Activated CD4-positive, alpha-beta T cell treated with anti-CD3 and anti-CD28 coated beads, Interleukin-2, amount 10 ng/mL, durations not matched to agents 7 days and 5 days (primary cell): ENCODE data around the gene MRPL43. TPM values are rescaled to one million over a fixed set of nuclear protein-coding genes. Genes with fewer than 3 reads are reported as not detected.
A peak's percentile ranks its signal among the peaks of the same experiment; 100 is the strongest.
"Not testable (repeated sequence)": the region's sequence is repeated elsewhere in the genome, so short reads cannot be mapped to it uniquely, and the experiment has no call there.

Experiments used
- CTCF ChIA-PET: fragments of 350-600 bp; sonication (Branson Sonifier 250); formaldehyde crosslinking; loops from one replicate; lab custom pipeline; 2021; ENCODE audit warnings: antibody characterized with exemption; lab: Charles Lee
- POLR2A ChIA-PET: fragments of 350-600 bp; sonication (Branson Sonifier 250); formaldehyde crosslinking; loops from one replicate; lab custom pipeline; 2021; ENCODE audit warnings: antibody characterized with exemption; lab: Charles Lee
- DNase-seq: peaks from one replicate; pipeline ENCODE4 v3.0.0-alpha.2; 2020
- H3K27ac Mint-ChIP-seq: one replicate; pipeline ENCODE4 v1.8.0; 2021; ENCODE audit warnings: mild to moderate bottlenecking, moderate library complexity, mixed read lengths
- H3K27me3 Mint-ChIP-seq: one replicate; pipeline ENCODE4 v1.8.0; 2021; ENCODE audit warnings: mixed read lengths
- H3K36me3 Mint-ChIP-seq: one replicate; pipeline ENCODE4 v1.8.0; 2021; ENCODE audit warnings: low read depth, mixed read lengths
- H3K4me1 Mint-ChIP-seq: one replicate; pipeline ENCODE4 v1.8.0; 2021; ENCODE audit warnings: mixed read lengths
- H3K4me3 Mint-ChIP-seq: one replicate; pipeline ENCODE4 v1.8.0; 2021; ENCODE audit warnings: mild to moderate bottlenecking, moderate library complexity, mixed read lengths
- H3K9me3 Mint-ChIP-seq: one replicate; pipeline ENCODE4 v1.8.0; 2021; ENCODE audit warnings: mixed read lengths
- total RNA-seq, 2 experiments: library from RNA; stranded (reverse); gene quantifications; one replicate each; pipeline ENCODE4 v1.2.3, GENCODE V29; 2021

The MRPL43 gene
- total RNA-seq, 2 experiments from 2014 or later, result 55.9 to 57.0 TPM

- H3K4me3 Mint-ChIP-seq, DNase-seq, H3K27me3 Mint-ChIP-seq, H3K4me1 Mint-ChIP-seq, POLR2A ChIA-PET, H3K36me3 Mint-ChIP-seq, H3K27ac Mint-ChIP-seq, H3K9me3 Mint-ChIP-seq: not testable (repeated sequence)
- CTCF ChIA-PET, result interaction anchor here (0.5 to 1.4 kb wide), 2 partner anchors 20 to 39 kb away, joined by 3 to 5 read pairs; no protein-coding TSS in a partner anchor
These were observed 11.9 kb downstream of the MRPL43 start for GRCh38 chr10:100975397-100975796.

- DNase-seq, result no peak
- ChIA-PET POLR2A (no interaction called here), CTCF (interaction anchor here (0.6 to 1.2 kb wide), 4 partner anchors 42 to 1743 kb away, joined by 3 to 5 read pairs (median 4); no protein-coding TSS in a partner anchor)
- Mint-ChIP-seq H3K27me3 (peaks cover 5% of the 10 kb centered on the region), H3K9me3 (no peaks in the 10 kb centered on the region), H3K4me1 (peaks cover 14% of the 10 kb centered on the region), H3K36me3 (no peaks in the 10 kb centered on the region), H3K27ac (no peak overlapping the region), H3K4me3 (no peak overlapping the region)
These were observed 14.3 kb downstream of the MRPL43 start for GRCh38 chr10:100972904-100973535.

GRCh38 chr10:100972115-100972903 is 15.0 kb downstream of the MRPL43 start:
- DNase-seq, result no peak
- H3K4me3 Mint-ChIP-seq, result no peak overlapping the region
- H3K9me3 Mint-ChIP-seq, result no peaks in the 10 kb centered on the region
- peaks cover 2% of the 10 kb centered on the region for H3K36me3 Mint-ChIP-seq
- peaks cover 5% of the 10 kb centered on the region for H3K27me3 Mint-ChIP-seq
- peaks cover 14% of the 10 kb centered on the region for H3K4me1 Mint-ChIP-seq
- no peak overlapping the region for H3K27ac Mint-ChIP-seq
- POLR2A ChIA-PET, result no interaction called here
- CTCF ChIA-PET, result interaction anchor here (0.6 to 1.2 kb wide), 4 partner anchors 38 to 69 kb away, joined by 3 to 5 read pairs (median 3); no protein-coding TSS in a partner anchor

GRCh38 chr10:100970914-100971811 is 16.1 kb downstream of the MRPL43 start:
- peaks cover 5% of the 10 kb centered on the region for H3K27me3 Mint-ChIP-seq
- CTCF ChIA-PET, result interaction anchor here (1.2 kb wide), 2 partner anchors 48 to 70 kb away, joined by 3 read pairs; no protein-coding TSS in a partner anchor

GRCh38 chr10:100970076-100970913 is 17.0 kb downstream of the MRPL43 start:
- peaks cover 14% of the 10 kb centered on the region for H3K4me1 Mint-ChIP-seq
- H3K36me3 Mint-ChIP-seq, result peaks cover 6% of the 10 kb centered on the region
- H3K27me3 Mint-ChIP-seq, result peaks cover 5% of the 10 kb centered on the region
- no peak overlapping the region for H3K27ac Mint-ChIP-seq
- no peak for DNase-seq
- CTCF ChIA-PET, result interaction anchor here (0.5 kb wide), 1 partner anchor 1571 kb away, joined by 3 read pairs; no protein-coding TSS in a partner anchor
- H3K4me3 Mint-ChIP-seq, result peak overlapping the region; percentile 55
- H3K9me3 Mint-ChIP-seq, result no peaks in the 10 kb centered on the region
- POLR2A ChIA-PET, result interaction anchor here (0.6 kb wide), 1 partner anchor 62 kb away, joined by 3 read pairs; no protein-coding TSS in a partner anchor

More at GRCh38 chr10:100970914-100971811, 16.1 kb downstream of the MRPL43 start:
- Mint-ChIP-seq H3K27ac (no peak overlapping the region), H3K4me1 (peaks cover 14% of the 10 kb centered on the region), H3K4me3 (no peak overlapping the region), H3K36me3 (peaks cover 2% of the 10 kb centered on the region), H3K9me3 (no peaks in the 10 kb centered on the region)
- POLR2A ChIA-PET, result no interaction called here
- no peak for DNase-seq

- Mint-ChIP-seq H3K36me3 (peaks cover 6% of the 10 kb centered on the region), H3K27me3 (peaks cover 5% of the 10 kb centered on the region), H3K4me3 (peak within 1 kb of the TSS; percentile 56), H3K4me1 (peaks cover 14% of the 10 kb centered on the region), H3K27ac (peak within 1 kb of the TSS; percentile 25), H3K9me3 (no peaks in the 10 kb centered on the region)
- CTCF ChIA-PET, result interaction anchor here (1.3 kb wide), 1 partner anchor 10 kb away, joined by 3 read pairs; no protein-coding TSS in a partner anchor
- DNase-seq, result peak; percentile 44
- POLR2A ChIA-PET, result interaction anchor here (0.6 kb wide), 1 partner anchor 63 kb away, joined by 3 read pairs; no protein-coding TSS in a partner anchor
These were observed 17.9 kb downstream of the MRPL43 start, which contains the start of gene SEMA4G for GRCh38 chr10:100969187-100970075. Gene SEMA4G, plus strand, starts transcription at chr10:100969504. Its CDS starts 3,409 bp downstream, at chr10:100972913.

- no peak for DNase-seq
These were observed 18.5 kb downstream of the MRPL43 start for GRCh38 chr10:100968863-100969186.

GRCh38 chr10:100968062-100968736 is 19.1 kb downstream of the MRPL43 start:
- H3K27me3 Mint-ChIP-seq, result peaks cover 5% of the 10 kb centered on the region
- CTCF ChIA-PET, result interaction anchor here (1.3 kb wide), 1 partner anchor 11 kb away, joined by 3 read pairs; no protein-coding TSS in a partner anchor
- peak overlapping the region; percentile 25 for H3K27ac Mint-ChIP-seq
- H3K4me1 Mint-ChIP-seq, result peaks cover 14% of the 10 kb centered on the region
- POLR2A ChIA-PET, result no interaction called here
- H3K9me3 Mint-ChIP-seq, result no peaks in the 10 kb centered on the region
- no peak for DNase-seq
- peak overlapping the region; percentile 56 for H3K4me3 Mint-ChIP-seq
- peaks cover 10% of the 10 kb centered on the region for H3K36me3 Mint-ChIP-seq

More at GRCh38 chr10:100968863-100969186, 18.5 kb downstream of the MRPL43 start:
- peaks cover 8% of the 10 kb centered on the region for H3K36me3 Mint-ChIP-seq
- H3K4me3 Mint-ChIP-seq, result peak overlapping the region; percentile 56
- POLR2A ChIA-PET, result no interaction called here
- peaks cover 14% of the 10 kb centered on the region for H3K4me1 Mint-ChIP-seq
- no peaks in the 10 kb centered on the region for H3K9me3 Mint-ChIP-seq
- CTCF ChIA-PET, result interaction anchor here (1.3 kb wide), 1 partner anchor 11 kb away, joined by 3 read pairs; no protein-coding TSS in a partner anchor
- no peak overlapping the region for H3K27ac Mint-ChIP-seq
- H3K27me3 Mint-ChIP-seq, result peaks cover 5% of the 10 kb centered on the region

GRCh38 chr10:100967332-100967731 is 20.0 kb downstream of the MRPL43 start:
- H3K27me3 Mint-ChIP-seq, result peaks cover 5% of the 10 kb centered on the region
- H3K9me3 Mint-ChIP-seq, result no peaks in the 10 kb centered on the region
- no peak overlapping the region for H3K27ac Mint-ChIP-seq
- H3K4me1 Mint-ChIP-seq, result peaks cover 14% of the 10 kb centered on the region
- no peak for DNase-seq
- POLR2A ChIA-PET, result no interaction called here
- CTCF ChIA-PET, result interaction anchor here (1.0 to 1.2 kb wide), 4 partner anchors 14 to 47 kb away, joined by 3 read pairs; no protein-coding TSS in a partner anchor
- peaks cover 18% of the 10 kb centered on the region for H3K36me3 Mint-ChIP-seq
- H3K4me3 Mint-ChIP-seq, result no peak overlapping the region

GRCh38 chr10:100966887-100967286 is 20.4 kb downstream of the MRPL43 start:
- Mint-ChIP-seq H3K4me3 (no peak overlapping the region), H3K9me3 (no peaks in the 10 kb centered on the region), H3K27me3 (peaks cover 5% of the 10 kb centered on the region), H3K4me1 (peaks cover 14% of the 10 kb centered on the region), H3K36me3 (peaks cover 19% of the 10 kb centered on the region), H3K27ac (no peak overlapping the region)
- DNase-seq, result no peak
- POLR2A ChIA-PET, result interaction anchor here (0.6 to 1.0 kb wide), 2 partner anchors 35 to 623 kb away, joined by 4 to 5 read pairs; no protein-coding TSS in a partner anchor
- CTCF ChIA-PET, result interaction anchor here (1.0 to 1.2 kb wide), 4 partner anchors 14 to 47 kb away, joined by 3 read pairs; no protein-coding TSS in a partner anchor
